Measurements from ENCODE around the gene FBXL5.

Gene FBXL5

GRCh38 chr4:15676899-15677298 is 21.7 kb upstream of the FBXL5 start:
- DNase-seq: no peak

DNA sequence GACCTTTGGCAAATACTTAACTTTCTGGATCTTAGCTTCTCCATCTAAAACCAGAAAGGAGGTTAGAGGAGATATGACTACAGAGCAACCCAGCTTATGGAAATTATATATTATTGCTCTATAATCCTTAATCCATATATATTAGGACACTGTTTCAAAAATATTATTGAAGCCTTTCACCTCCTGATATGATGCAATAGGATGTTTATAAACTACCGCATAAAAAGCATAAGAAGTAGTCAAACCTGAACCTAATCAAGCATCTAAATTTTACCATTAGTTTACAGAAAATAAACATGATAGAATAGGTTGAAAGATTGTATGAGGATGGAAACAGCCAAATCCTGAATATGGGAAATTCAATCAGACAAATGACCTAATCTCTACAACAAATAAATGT is 20.9 kb upstream of the FBXL5 start:
- DNase-seq: no peak

DNA sequence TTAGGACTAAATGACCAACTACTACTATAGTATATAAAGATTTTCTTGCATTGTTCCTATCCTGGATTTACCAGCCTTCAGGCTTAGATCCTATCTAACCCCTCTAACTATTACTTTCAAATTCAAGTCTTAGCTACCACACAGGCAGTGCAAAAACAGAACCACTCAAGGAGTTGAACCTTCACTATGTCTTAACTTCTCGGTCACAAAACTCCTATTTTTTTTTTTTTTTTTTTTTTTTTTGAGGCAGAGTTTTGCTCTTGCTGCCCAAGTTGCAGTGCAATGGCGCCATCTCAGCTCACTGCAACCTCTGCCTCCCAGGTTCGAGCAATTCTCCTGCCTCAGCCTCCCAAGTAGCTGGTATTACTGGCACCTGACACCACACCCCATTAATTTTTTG is 20.2 kb upstream of the FBXL5 start:
- no peak for DNase-seq

DNA sequence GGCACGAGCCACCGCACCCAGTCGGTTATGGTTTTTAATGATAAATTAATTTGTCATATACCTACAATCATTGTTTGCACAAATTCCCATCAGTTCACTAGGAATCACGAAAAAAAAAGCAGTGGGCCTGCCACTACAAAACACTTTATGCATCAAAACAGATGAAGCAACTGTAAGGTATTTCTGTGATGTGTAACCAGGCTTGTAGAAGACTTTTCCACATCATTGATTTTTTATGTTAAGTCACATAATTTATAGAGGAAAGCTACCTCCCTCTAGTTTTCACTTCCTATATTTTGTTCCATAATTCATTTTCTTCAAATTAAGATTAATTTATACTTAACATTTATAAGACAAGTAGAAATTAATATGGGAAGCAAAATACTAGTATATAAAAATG is 19.8 kb upstream of the FBXL5 start:
- DNase-seq: no peak

DNA sequence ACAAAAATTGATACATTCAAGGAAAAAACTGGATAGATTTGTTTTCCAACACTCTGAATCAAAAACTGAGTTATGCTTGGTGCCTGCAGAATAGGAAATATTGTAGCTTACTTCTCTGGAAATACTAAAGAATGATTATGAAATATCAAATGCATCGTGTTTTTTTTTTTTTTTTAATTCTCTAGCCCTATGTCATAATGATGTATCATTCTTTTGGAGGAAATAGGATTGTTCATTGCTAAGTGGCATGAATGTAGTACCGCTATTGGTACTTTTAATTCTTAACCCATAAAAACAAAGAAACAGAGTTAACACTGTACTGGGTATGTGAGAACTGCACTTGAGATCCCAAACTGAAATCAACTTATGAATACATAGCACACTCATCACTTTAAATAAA is 18.9 kb upstream of the FBXL5 start:
- DNase-seq: no peak

GRCh38 chr4:15673337-15673736 is 18.2 kb upstream of the FBXL5 start:
- DNase-seq: no peak

- no peak for DNase-seq
Observed at GRCh38 chr4:15672101-15672500, 16.9 kb upstream of the FBXL5 start.

DNA sequence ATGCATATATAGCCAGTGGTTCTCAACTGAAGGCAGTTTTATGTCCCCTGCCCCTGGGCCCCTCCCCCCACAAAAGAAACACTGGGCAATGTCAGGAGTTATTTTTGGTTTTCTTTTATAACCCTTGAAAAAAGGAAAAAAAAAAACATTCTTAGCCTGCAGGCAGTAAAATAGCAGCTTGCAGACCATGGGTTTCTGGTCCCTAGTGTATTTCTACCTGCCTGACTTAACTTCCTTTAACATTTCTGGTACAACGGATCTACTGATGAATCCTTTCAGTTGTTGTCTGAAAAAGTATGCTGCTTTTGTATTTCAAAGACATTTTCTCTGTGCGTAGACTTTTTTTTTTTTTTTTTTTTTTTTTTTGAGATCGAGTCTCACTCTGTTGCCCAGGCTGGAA is 15.4 kb upstream of the FBXL5 start:
- DNase-seq: no peak

DNA sequence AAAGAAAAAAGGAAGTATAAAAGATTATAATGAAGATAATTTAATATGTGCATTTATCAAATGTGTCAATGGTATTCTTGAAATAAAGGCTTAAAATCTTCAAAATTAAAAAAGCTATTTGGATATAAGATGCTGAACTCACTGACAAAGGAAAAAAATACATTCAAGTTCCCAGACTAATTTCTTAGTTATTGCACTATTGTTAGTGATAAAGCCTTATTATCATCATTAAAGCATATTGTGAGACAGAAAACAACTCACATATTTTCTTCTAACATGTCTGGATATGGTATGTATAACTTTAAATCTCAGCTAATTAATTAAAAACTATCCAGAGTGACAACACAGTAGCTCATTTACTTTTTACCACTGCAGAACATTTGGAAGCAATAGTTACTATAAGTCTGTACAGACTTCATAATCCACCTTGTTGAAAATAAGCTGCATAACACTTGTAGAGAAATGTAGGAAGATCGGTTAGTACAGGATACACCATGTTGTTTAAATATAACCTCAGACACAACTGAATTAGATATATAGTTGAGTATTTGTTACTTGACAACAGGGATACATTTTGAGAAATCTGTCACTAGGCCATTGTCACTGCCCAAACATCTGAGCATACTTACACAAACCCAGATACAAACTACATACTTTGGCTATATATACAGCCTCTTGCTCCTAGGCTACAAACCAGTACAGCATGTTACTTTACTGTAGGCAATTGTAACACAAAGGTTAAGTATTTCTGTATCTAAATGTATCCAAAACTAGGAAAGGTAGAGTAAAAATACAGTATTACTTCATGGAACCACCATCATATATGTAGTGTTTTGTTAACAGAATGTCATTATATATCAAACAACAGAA is 13.6 kb upstream of the FBXL5 start:
- no peak for DNase-seq

DNA sequence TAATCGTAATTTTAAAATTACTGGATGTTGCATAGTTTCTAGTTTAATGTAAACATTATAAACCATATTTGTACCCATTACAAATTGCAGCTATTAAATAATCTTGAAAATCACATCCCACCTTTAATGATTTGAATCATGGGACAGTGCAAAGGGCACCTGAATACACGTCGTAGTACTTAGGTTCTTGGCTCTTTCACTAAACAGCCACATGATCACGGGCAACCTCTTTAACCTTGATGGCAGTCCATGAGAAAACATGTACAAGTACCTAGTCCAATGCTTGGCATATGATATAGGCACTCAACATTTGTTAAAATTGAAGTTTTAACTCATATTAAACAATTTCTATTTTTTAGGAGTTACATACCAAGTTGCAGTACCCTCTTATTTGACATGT is 11.8 kb upstream of the FBXL5 start:
- no peak for DNase-seq

GRCh38 chr4:15665753-15666365 is 10.7 kb upstream of the FBXL5 start:
- DNase-seq: no peak

DNA sequence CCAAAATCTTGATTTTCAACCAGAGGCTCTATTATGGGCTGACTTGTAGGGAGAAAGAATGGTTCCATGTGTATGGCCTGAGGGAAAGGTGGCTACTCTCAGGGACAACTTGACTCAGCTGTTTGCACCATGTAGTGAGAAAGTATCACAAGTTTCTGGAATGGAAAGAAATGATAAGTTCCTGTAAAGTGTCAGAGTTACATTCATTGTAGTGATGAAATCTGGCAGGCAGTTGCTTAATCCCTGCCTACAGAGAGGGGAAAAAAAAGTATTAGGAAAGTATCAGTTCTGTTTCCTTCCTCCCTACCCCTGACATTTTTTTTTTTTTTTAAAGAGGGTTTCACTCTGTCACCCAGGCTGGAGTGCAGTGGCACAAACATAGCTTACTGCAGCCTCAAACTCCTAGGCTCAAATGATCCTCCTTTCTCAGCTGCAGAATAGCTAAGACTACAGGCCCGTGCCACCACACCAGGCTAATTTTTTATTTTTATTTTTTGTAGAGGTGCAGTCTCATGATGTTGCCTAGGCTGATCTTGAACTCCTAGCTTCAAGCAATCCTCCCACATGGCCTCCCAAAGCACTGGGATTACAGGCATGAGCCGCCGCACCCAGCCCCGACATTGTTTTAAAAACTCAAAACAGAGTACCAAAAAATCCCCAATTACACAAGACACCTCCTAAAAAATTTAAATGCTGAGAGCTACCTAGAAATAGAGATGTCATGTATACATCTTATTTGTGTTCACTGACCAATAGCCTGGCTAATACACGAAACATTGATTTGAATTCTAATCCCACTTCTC is 4.8 kb upstream of the FBXL5 start:
- DNase-seq: no peak

DNA sequence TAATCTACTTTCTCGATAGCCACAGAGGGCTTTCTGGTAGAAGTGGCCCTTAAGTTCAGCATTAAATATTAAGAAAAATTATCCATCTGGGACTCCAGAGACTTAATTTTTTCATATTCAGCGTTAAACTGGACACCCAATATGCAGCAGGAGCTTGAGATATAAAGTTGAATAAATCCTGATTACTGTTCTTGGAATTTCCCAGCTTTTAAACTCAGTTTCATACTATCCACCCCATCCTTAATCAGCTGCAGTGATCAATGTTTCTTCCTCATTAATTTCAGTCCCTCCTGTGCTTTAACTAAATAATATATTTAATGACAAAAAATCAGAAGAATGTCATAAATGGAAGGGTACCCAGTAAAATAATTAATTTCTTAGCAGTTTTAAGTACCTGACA is 3.6 kb upstream of the FBXL5 start:
- no peak for DNase-seq

DNA sequence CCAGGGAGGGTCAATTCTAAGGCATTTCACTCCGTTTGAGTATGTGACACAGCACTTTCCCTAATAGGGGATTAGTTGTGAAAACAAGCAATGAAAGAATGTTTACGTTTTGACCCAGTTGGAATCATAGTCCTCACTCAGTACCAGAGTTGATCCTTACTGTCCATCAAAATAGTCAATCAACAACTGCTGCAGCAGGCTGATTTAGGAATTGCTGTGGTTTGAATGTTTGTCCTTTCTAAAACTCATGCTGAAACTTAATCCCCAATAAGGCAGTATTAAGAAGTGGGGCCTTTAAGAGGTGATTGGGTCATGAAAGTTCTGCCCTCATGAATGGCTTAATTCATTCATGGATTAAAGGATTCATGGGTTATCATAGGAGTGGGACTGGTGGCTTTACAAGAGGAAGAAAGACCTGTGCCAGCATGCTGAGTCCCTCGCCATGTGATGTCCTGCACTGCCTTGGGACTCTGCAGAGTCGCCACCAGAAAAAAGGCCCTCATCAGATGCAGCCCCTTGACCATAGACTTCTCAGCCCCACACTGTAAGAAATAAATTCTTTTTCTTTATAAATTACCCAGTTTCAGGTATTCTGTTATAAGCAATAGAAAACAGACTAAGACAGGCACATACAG is 3.1 kb upstream of the FBXL5 start:
- no peak for DNase-seq

- no peak for DNase-seq
Observed at GRCh38 chr4:15657366-15657765, 2.2 kb upstream of the FBXL5 start.

- no peak for DNase-seq
Observed at GRCh38 chr4:15656038-15656470, 897 bp upstream of the FBXL5 start.

DNA sequence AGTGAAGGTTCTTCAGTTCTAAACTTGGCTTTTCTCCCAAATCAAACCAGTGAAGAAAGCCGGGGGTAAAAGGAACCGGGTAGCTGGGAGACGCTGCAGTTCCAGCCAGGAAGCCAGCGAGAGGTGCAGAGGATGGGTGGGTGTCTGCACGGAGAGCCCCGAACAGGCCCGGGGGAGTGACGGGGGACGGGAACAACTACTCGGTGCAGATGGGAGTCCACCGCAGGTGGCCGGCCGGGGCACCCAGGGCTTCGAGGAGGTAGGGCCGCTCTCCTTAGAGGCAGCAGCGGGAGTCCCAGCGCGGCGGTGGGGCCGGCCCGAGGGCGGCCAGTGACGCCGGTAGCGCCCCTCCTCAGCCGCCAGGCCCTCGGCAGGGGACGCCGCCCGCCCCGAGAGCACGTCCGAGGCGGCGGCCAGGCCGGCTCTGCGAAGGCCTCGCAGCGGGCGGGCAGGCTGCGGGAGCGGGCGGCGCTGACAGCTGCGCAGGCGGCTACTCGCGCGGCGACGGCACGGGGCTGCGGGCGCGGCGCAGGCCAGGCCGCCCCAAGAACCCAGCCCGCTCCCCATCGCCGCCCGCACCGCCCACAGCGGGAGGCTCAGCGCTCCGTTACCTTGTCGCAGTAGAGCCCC is 449 bp downstream of the FBXL5 start:
- DNase-seq: peak; percentile 72

- DNase-seq: peak; percentile 44
Observed at GRCh38 chr4:15653864-15654592, 1.1 kb downstream of the FBXL5 start.

DNA sequence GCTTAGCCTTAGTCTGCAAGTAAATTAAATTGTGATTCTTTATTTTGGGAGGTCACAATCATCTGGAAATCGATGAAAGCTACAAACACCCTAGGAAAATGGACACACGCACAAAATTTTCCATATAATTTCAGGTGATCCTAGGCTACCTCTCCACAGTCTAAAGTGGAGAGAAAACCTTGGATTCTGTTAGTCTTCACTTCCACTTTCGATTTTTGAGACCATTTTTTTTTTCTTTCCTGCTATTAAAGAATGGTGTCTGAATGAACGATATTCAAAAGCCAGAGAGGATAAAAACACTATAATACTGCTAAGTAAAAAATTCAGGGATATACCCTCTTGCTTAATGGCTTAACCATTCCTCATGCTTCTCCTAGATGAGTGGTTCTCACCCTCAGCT is 1.7 kb downstream of the FBXL5 start:
- no peak for DNase-seq

- no peak for DNase-seq
Observed at GRCh38 chr4:15652841-15653240, 2.3 kb downstream of the FBXL5 start.

DNA sequence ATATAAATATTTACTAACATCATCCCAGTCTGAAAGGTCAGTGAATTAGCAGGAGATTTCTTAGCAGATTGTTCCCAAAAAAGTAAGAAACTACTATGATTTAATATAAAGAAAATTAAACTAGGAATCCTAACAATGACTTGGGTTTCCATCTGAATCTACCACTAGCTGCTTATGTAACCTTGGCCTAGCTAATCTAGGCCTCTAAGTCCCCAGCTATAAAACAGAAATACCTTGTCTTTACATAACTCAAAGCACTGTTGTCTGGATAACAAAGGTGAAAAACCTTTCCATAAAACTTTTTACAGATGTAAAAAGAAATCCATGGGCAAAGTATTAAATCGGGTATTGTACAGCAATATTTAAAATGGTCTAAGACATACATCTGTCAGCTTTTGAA is 3.0 kb downstream of the FBXL5 start:
- DNase-seq: no peak

GRCh38 chr4:15651676-15652075 is 3.5 kb downstream of the FBXL5 start:
- no peak for DNase-seq

Measured in right hindlimb (tissue), 1 donor.